ENCODE results near the gene EP400.

EP400 gene

GRCh38 chr12:131944601-131945251 is 5.0 kb upstream of the EP400 start:
- TF ChIP-seq GATA2 (IDR thresholded peaks at IDR 0.05; ENCODE audit: low read depth, low read length), result no peak
- no peak for TF ChIP-seq GATA3 (IDR thresholded peaks at IDR 0.05; ENCODE audit: low read depth, low read length)

- no peak for TF ChIP-seq GATA2 (IDR thresholded peaks at IDR 0.05; ENCODE audit: low read depth, low read length)
- TF ChIP-seq GATA3 (IDR thresholded peaks at IDR 0.05; ENCODE audit: low read depth, low read length), result no peak
Measured at GRCh38 chr12:131946757-131947156, 3.0 kb upstream of the EP400 start.

GRCh38 chr12:131947482-131948027 is 2.2 kb upstream of the EP400 start:
- no peak for TF ChIP-seq GATA2 (IDR thresholded peaks at IDR 0.05; ENCODE audit: low read depth, low read length)
- no peak for TF ChIP-seq GATA3 (IDR thresholded peaks at IDR 0.05; ENCODE audit: low read depth, low read length)

GRCh38 chr12:131948166-131948712 is 1.5 kb upstream of the EP400 start:
- TF ChIP-seq GATA3 (IDR thresholded peaks at IDR 0.05; ENCODE audit: low read depth, low read length) (no peak), GATA2 (IDR thresholded peaks at IDR 0.05; ENCODE audit: low read depth, low read length) (no peak)

GRCh38 chr12:131948713-131949430 is 870 bp upstream of the EP400 start:
- TF ChIP-seq GATA2 (IDR thresholded peaks at IDR 0.05; ENCODE audit: low read depth, low read length), result peak; percentile 28; the same call in 1 of the 2 replicates

- TF ChIP-seq GATA2 (IDR thresholded peaks at IDR 0.05; ENCODE audit: low read depth, low read length) (no peak), GATA3 (IDR thresholded peaks at IDR 0.05; ENCODE audit: low read depth, low read length) (no peak)
Measured at GRCh38 chr12:131950182-131950913, 606 bp downstream of the EP400 start.

GRCh38 chr12:131959116-131959515 is 9.4 kb downstream of the EP400 start:
- TF ChIP-seq GATA2 (IDR thresholded peaks at IDR 0.05; ENCODE audit: low read depth, low read length) (no peak), GATA3 (IDR thresholded peaks at IDR 0.05; ENCODE audit: low read depth, low read length) (no peak)

- no peak for TF ChIP-seq GATA3 (IDR thresholded peaks at IDR 0.05; ENCODE audit: low read depth, low read length)
- no peak for TF ChIP-seq GATA2 (IDR thresholded peaks at IDR 0.05; ENCODE audit: low read depth, low read length)
Measured at GRCh38 chr12:131959641-131960589, 10.2 kb downstream of the EP400 start.

- TF ChIP-seq GATA3 (IDR thresholded peaks at IDR 0.05; ENCODE audit: low read depth, low read length) (no peak), GATA2 (IDR thresholded peaks at IDR 0.05; ENCODE audit: low read depth, low read length) (no peak)
Measured at GRCh38 chr12:131962069-131962468, 12.3 kb downstream of the EP400 start.

- TF ChIP-seq GATA3 (IDR thresholded peaks at IDR 0.05; ENCODE audit: low read depth, low read length) (no peak), GATA2 (IDR thresholded peaks at IDR 0.05; ENCODE audit: low read depth, low read length) (no peak)
Measured at GRCh38 chr12:131963381-131963780, 13.6 kb downstream of the EP400 start.

- TF ChIP-seq GATA2 (IDR thresholded peaks at IDR 0.05; ENCODE audit: low read depth, low read length) (no peak), GATA3 (IDR thresholded peaks at IDR 0.05; ENCODE audit: low read depth, low read length) (no peak)
Measured at GRCh38 chr12:131965073-131965472, 15.3 kb downstream of the EP400 start.

GRCh38 chr12:131971226-131971625 is 21.5 kb downstream of the EP400 start:
- TF ChIP-seq GATA2 (IDR thresholded peaks at IDR 0.05; ENCODE audit: low read depth, low read length) (peak; percentile 70), GATA3 (IDR thresholded peaks at IDR 0.05; ENCODE audit: low read depth, low read length) (no peak)

- TF ChIP-seq GATA2 (IDR thresholded peaks at IDR 0.05; ENCODE audit: low read depth, low read length), result no peak
- no peak for TF ChIP-seq GATA3 (IDR thresholded peaks at IDR 0.05; ENCODE audit: low read depth, low read length)
Measured at GRCh38 chr12:131975228-131975627, 25.5 kb downstream of the EP400 start.

All from SH-SY5Y (cell line).